Stimulated activated CD8-positive, alpha-beta memory T cell treated with anti-CD3 and anti-CD28 coated beads, Interleukin-12 subunit alpha, Interleukin-12 subunit beta, amount 100 ng/mL, for 1 hour (primary cell): Measurements from ENCODE around the gene ZBTB43.

Experiments used
- DNase-seq: peaks from one replicate; pipeline ENCODE4 v3.0.0-alpha.2; 2020; ENCODE audit warnings: low read depth

ZBTB43 gene

GRCh38 chr9:126859111-126859510 lies 54.3 kb downstream of the ZBTB43 start:
- no peak for DNase-seq

- DNase-seq, result peak; percentile 55
These were observed 55.4 kb downstream of the ZBTB43 start, which contains the start of gene ZBTB34 for GRCh38 chr9:126860077-126860756. ZBTB34 (plus strand) TSS chr9:126860639; CDS start chr9:126879400, 18,761 bp downstream.

- no peak for DNase-seq
These were observed 56.1 kb downstream of the ZBTB43 start for GRCh38 chr9:126860757-126861466.

- no peak for DNase-seq
These were observed 56.9 kb downstream of the ZBTB43 start for GRCh38 chr9:126861707-126862103.

GRCh38 chr9:126862104-126862761 lies 57.4 kb downstream of the ZBTB43 start:
- DNase-seq, result no peak

- no peak for DNase-seq
These were observed 59.9 kb downstream of the ZBTB43 start for GRCh38 chr9:126864771-126865170.

- DNase-seq, result no peak
These were observed 64.5 kb downstream of the ZBTB43 start for GRCh38 chr9:126869368-126869767.

- no peak for DNase-seq
These were observed 67.7 kb downstream of the ZBTB43 start for GRCh38 chr9:126872516-126872915.

GRCh38 chr9:126874546-126875314 lies 69.9 kb downstream of the ZBTB43 start:
- no peak for DNase-seq

- no peak for DNase-seq
These were observed 71.1 kb downstream of the ZBTB43 start for GRCh38 chr9:126875756-126876510.

- no peak for DNase-seq
These were observed 71.7 kb downstream of the ZBTB43 start for GRCh38 chr9:126876531-126876930.

- no peak for DNase-seq
These were observed 72.6 kb downstream of the ZBTB43 start for GRCh38 chr9:126877418-126877817.

- no peak for DNase-seq
These were observed 74.4 kb downstream of the ZBTB43 start for GRCh38 chr9:126879288-126879687.

GRCh38 chr9:126880226-126880946 lies 75.5 kb downstream of the ZBTB43 start:
- no peak for DNase-seq

GRCh38 chr9:126880947-126881332 lies 76.1 kb downstream of the ZBTB43 start:
- DNase-seq, result no peak

GRCh38 chr9:126882746-126883145 lies 77.9 kb downstream of the ZBTB43 start:
- no peak for DNase-seq

- DNase-seq, result no peak
These were observed 78.8 kb downstream of the ZBTB43 start for GRCh38 chr9:126883636-126884035.

- DNase-seq, result no peak
These were observed 80.3 kb downstream of the ZBTB43 start for GRCh38 chr9:126885131-126885641.

- DNase-seq, result no peak
These were observed 81.4 kb downstream of the ZBTB43 start for GRCh38 chr9:126886034-126886822.

- DNase-seq, result no peak
These were observed 82.1 kb downstream of the ZBTB43 start for GRCh38 chr9:126886897-126887296.
